ENCODE measurements around the gene DTNBP1. TPM values are rescaled to one million over a fixed set of nuclear protein-coding genes. Genes with fewer than 3 reads are reported as not detected.

The DTNBP1 gene
- total RNA-seq, 3 donors from 2014 or later: 14.6 to 22.0 (median 19.5) TPM

DNA sequence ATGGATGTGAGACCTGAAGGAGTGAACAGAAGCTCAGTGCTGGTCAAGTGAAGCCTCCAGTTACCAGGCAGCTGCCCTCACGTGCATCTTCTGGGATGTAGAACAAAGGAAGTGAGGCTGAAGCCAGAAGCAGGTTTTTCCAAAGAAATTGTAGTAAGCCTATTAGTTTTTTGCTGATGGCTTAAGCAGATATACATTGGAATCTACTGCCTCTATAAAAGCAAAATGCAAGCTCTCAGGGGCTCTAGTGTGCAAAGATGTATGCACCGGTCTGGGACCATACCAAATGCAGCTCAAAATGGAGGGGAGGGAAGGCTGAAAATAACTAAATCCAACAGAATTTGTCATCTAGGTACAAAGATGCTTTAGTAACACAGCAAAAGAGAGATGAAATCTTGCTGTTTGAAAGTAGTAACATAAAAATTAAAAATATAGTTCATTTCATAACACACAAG lies 77.0 kb downstream of the DTNBP1 start:
- TF ChIP-seq POLR2AphosphoS5 (IDR thresholded peaks at IDR 0.05) (no peak), POLR2A (IDR thresholded peaks at IDR 0.05) (no peak), CTCF (IDR thresholded peaks at IDR 0.05) (no peak)
- no peak for DNase-seq (ENCODE audit: low spot score in 2 of 2)
- H3K36me3 ChIP-seq: no peaks in the 10 kb centered on the region
- no peak overlapping the region for H3K4me3 ChIP-seq
- no peaks in the 10 kb centered on the region for H3K4me1 ChIP-seq
- H3K27ac ChIP-seq: no peak overlapping the region
- H3K9me3 ChIP-seq: no peaks in the 10 kb centered on the region
- intact Hi-C loops (cut with DNase I; ENCODE audit: low total_unique reads): no loop called here
- no peaks in the 10 kb centered on the region for H3K27me3 ChIP-seq

DNA sequence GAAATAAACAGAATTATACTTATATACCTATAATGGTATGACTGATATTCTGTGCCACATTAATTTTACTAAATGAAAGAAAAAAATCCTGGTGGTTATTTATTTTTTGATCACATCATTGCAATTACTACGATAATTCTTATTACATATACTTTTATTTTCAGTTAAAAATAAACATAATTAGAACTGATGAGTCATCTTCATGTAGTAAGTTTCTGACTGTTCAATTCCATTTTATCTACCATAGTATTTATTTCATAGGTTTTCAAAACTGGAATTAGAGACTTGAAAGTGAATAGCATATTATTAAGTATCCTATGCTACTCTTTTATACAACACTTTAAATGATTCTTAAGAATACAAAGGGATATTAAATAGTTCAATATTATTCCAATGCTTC lies 80.3 kb downstream of the DTNBP1 start:
- TF ChIP-seq POLR2A (IDR thresholded peaks at IDR 0.05) (no peak), POLR2AphosphoS5 (IDR thresholded peaks at IDR 0.05) (no peak), CTCF (IDR thresholded peaks at IDR 0.05) (no peak)
- Histone ChIP-seq H3K36me3 (no peaks in the 10 kb centered on the region), H3K4me1 (no peaks in the 10 kb centered on the region), H3K9me3 (no peaks in the 10 kb centered on the region), H3K27ac (no peak overlapping the region), H3K27me3 (no peaks in the 10 kb centered on the region), H3K4me3 (no peak overlapping the region)
- intact Hi-C loops (cut with DNase I; ENCODE audit: low total_unique reads): no loop called here
- no peak for DNase-seq (ENCODE audit: low spot score in 2 of 2)

- no peak overlapping the region for H3K4me3 ChIP-seq
- TF ChIP-seq POLR2A (IDR thresholded peaks at IDR 0.05): no peak
- TF ChIP-seq POLR2AphosphoS5 (IDR thresholded peaks at IDR 0.05): no peak
- TF ChIP-seq CTCF (IDR thresholded peaks at IDR 0.05): no peak
- DNase-seq (ENCODE audit: low spot score in 2 of 2): no peak
- intact Hi-C loops (cut with DNase I; ENCODE audit: low total_unique reads): no loop called here
- no peaks in the 10 kb centered on the region for H3K36me3 ChIP-seq
- no peaks in the 10 kb centered on the region for H3K27me3 ChIP-seq
- no peaks in the 10 kb centered on the region for H3K4me1 ChIP-seq
- no peaks in the 10 kb centered on the region for H3K9me3 ChIP-seq
- H3K27ac ChIP-seq: no peak overlapping the region
These were observed 81.1 kb downstream of the DTNBP1 start for GRCh38 chr6:15581751-15582150.

DNA sequence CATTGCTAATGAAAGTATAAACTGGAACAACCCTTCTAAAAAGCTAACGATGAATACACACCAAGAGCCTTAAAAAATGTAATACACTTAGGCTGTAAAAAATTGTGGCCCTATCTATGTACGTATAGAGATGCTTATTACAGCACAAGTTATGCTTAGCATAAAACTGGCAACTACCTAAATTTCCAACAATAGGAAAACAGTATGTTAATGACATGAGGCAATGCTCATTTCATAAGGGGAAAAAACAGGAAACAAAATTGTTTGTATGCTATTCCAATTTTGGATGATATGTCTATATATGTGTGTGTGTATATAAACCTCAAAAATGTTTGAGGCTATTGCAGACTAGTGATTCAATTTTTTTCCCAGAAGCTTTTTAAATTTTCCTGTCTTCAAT lies 82.5 kb downstream of the DTNBP1 start:
- H3K27me3 ChIP-seq: no peaks in the 10 kb centered on the region
- H3K27ac ChIP-seq: no peak overlapping the region
- H3K9me3 ChIP-seq: no peaks in the 10 kb centered on the region
- intact Hi-C loops (cut with DNase I; ENCODE audit: low total_unique reads): no loop called here
- TF ChIP-seq POLR2A (IDR thresholded peaks at IDR 0.05): no peak
- TF ChIP-seq POLR2AphosphoS5 (IDR thresholded peaks at IDR 0.05): no peak
- no peak for TF ChIP-seq CTCF (IDR thresholded peaks at IDR 0.05)
- no peaks in the 10 kb centered on the region for H3K36me3 ChIP-seq
- no peak overlapping the region for H3K4me3 ChIP-seq
- no peak for DNase-seq (ENCODE audit: low spot score in 2 of 2)
- no peaks in the 10 kb centered on the region for H3K4me1 ChIP-seq

DNA sequence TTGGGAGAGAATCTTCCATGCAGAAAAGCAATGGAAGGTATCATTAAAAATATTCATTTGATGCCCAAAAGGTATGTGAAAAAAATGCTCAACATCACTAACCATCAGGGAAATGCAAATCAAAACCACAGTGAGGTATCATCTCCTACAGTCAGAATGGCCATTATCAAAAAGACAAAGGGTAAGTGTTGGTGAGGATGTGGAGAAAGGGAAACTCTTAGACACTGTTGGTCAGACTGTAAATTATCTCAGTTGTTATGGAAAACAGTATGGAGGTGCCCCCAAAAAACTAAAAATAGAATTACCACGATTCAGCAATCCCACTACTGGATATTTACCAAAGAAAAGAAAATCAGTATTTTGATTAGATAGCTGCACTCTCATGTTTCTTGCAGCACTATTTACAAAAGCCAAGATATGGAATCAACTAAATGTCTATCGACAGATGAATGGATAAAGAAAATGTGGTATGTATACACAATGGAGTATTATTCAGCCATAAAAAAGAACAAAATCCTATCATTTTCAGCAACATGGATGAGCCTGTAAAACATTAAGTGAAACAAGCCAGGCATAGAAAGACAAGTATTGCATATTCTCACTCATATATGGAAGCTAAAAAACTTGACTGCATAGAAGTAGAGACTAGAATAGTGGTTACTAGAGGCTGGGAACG lies 84.0 kb downstream of the DTNBP1 start:
- Histone ChIP-seq H3K36me3 (no peaks in the 10 kb centered on the region), H3K4me3 (no peak overlapping the region), H3K27ac (no peak overlapping the region), H3K27me3 (no peaks in the 10 kb centered on the region), H3K9me3 (no peaks in the 10 kb centered on the region), H3K4me1 (no peaks in the 10 kb centered on the region)
- TF ChIP-seq POLR2AphosphoS5 (IDR thresholded peaks at IDR 0.05): no peak
- TF ChIP-seq CTCF (IDR thresholded peaks at IDR 0.05): no peak
- TF ChIP-seq POLR2A (IDR thresholded peaks at IDR 0.05): no peak
- DNase-seq (ENCODE audit: low spot score in 2 of 2): no peak
- intact Hi-C loops (cut with DNase I; ENCODE audit: low total_unique reads): no loop called here

Measured in breast epithelium (tissue), 4 donors.